H9 (cell line): Measurements from ENCODE around the gene UST. TPM values are rescaled to one million over a fixed set of nuclear protein-coding genes. Genes with fewer than 3 reads are reported as not detected.

ENCODE experiments used
- DNase-seq: peaks from one replicate; pipeline ENCODE4 v3.0.0-alpha.2; 2017
- H2AFZ ChIP-seq: one replicate; pipeline ENCODE4 v1.6.1; 2013; ENCODE audit warnings: mild to moderate bottlenecking, low read length, control low read depth, moderate library complexity
- H2AK5ac ChIP-seq: 2 replicates; pipeline ENCODE4 v1.6.1; 2013; ENCODE audit warnings: low read length, control low read depth, mixed read lengths; ENCODE audit not compliant: insufficient read length
- H2BK120ac ChIP-seq: one replicate; pipeline ENCODE4 v1.6.1; 2013; ENCODE audit warnings: low read depth, mild to moderate bottlenecking, low read length, control low read depth, inconsistent platforms; ENCODE audit not compliant: poor library complexity, severe bottlenecking
- H2BK12ac ChIP-seq: 2 replicates; pipeline ENCODE4 v1.6.1; 2013; ENCODE audit warnings: low read length, control low read depth, mixed read lengths, low read depth; ENCODE audit not compliant: insufficient read length
- H2BK15ac ChIP-seq: 2 replicates; pipeline ENCODE4 v1.6.1; 2013; ENCODE audit warnings: low read depth, low read length, control low read depth
- H2BK20ac ChIP-seq: one replicate; pipeline ENCODE4 v1.6.1; 2013; ENCODE audit warnings: low read depth, mild to moderate bottlenecking, low read length, control low read depth, inconsistent platforms; ENCODE audit not compliant: poor library complexity, severe bottlenecking
- H2BK5ac ChIP-seq: 2 replicates; pipeline ENCODE4 v1.6.1; 2013; ENCODE audit warnings: low read length, control low read depth, mixed read lengths; ENCODE audit not compliant: insufficient read length
- H3K14ac ChIP-seq: 2 replicates; pipeline ENCODE4 v1.6.1; 2013; ENCODE audit warnings: low read length, control low read depth; ENCODE audit not compliant: insufficient read depth
- H3K18ac ChIP-seq: 2 replicates; pipeline ENCODE4 v1.6.1; 2013; ENCODE audit warnings: low read depth, mild to moderate bottlenecking, mixed read lengths, low read length, control low read depth; ENCODE audit not compliant: insufficient read length
- H3K23ac ChIP-seq: 2 replicates; pipeline ENCODE4 v1.6.1; 2013; ENCODE audit warnings: low read length, control low read depth, mixed read lengths, low read depth; ENCODE audit not compliant: insufficient read length
- H3K23me2 ChIP-seq: 2 replicates; pipeline ENCODE4 v1.6.1; 2013; ENCODE audit warnings: low read depth, mild to moderate bottlenecking, mixed read lengths, low read length, control low read depth; ENCODE audit not compliant: insufficient read length, poor library complexity, severe bottlenecking
- H3K27ac ChIP-seq: 2 replicates; pipeline ENCODE4 v1.5.1; 2013; ENCODE audit warnings: low read length, control low read depth, mixed read lengths, low read depth; ENCODE audit not compliant: insufficient read length
- H3K27me3 ChIP-seq: 2 replicates; pipeline ENCODE4 v1.6.1; 2013; ENCODE audit warnings: low read length, control low read depth, inconsistent platforms; ENCODE audit not compliant: insufficient read depth
- H3K4ac ChIP-seq: 2 replicates; pipeline ENCODE4 v1.6.1; 2013; ENCODE audit warnings: low read depth, mild to moderate bottlenecking, control low read depth, inconsistent platforms, low read length, moderate library complexity
- H3K4me1 ChIP-seq: 2 replicates; pipeline ENCODE4 v1.6.1; 2013; ENCODE audit warnings: low read length, control low read depth, inconsistent platforms; ENCODE audit not compliant: insufficient read depth
- H3K4me2 ChIP-seq: 2 replicates; pipeline ENCODE4 v1.6.1; 2013; ENCODE audit warnings: low read length, control low read depth, mixed read lengths; ENCODE audit not compliant: insufficient read length, insufficient read depth
- H3K56ac ChIP-seq: 2 replicates; pipeline ENCODE4 v1.6.1; 2013; ENCODE audit warnings: low read depth, mild to moderate bottlenecking, mixed read lengths, low read length, control low read depth; ENCODE audit not compliant: insufficient read length
- H3K79me1 ChIP-seq: 2 replicates; pipeline ENCODE4 v1.6.1; 2013; ENCODE audit warnings: low read depth, mild to moderate bottlenecking, moderate library complexity, low read length, control low read depth, inconsistent platforms; ENCODE audit not compliant: insufficient read depth, poor library complexity, severe bottlenecking
- H3K79me2 ChIP-seq: 2 replicates; pipeline ENCODE4 v1.6.1; 2013; ENCODE audit warnings: low read length, control low read depth, inconsistent platforms; ENCODE audit not compliant: insufficient read depth
- H3K9ac ChIP-seq: 2 replicates; pipeline ENCODE4 v1.6.1; 2013; ENCODE audit warnings: low read length, control low read depth, mixed read lengths; ENCODE audit not compliant: insufficient read length; ENCODE audit errors: extremely low read depth
- H3K9me3 ChIP-seq: one replicate; pipeline ENCODE4 v1.6.1; 2013; ENCODE audit warnings: low read depth, low read length, inconsistent platforms; ENCODE audit not compliant: control insufficient read depth
- H3T11ph ChIP-seq: one replicate; pipeline ENCODE4 v1.6.1; 2013; ENCODE audit warnings: mild to moderate bottlenecking, low read length, control low read depth, inconsistent platforms
- H4K20me1 ChIP-seq: one replicate; pipeline ENCODE4 v1.6.1; 2013; ENCODE audit not compliant: control insufficient read depth, insufficient read length, insufficient read depth
- H4K5ac ChIP-seq: 2 replicates; pipeline ENCODE4 v1.6.1; 2013; ENCODE audit warnings: low read depth, mild to moderate bottlenecking, mixed read lengths, low read length, control low read depth; ENCODE audit not compliant: insufficient read length
- H4K8ac ChIP-seq: replicated peaks from 2 replicates; pipeline ENCODE4 v1.6.1; 2013; ENCODE audit warnings: low read length, control low read depth, mixed read lengths, low read depth; ENCODE audit not compliant: insufficient read length
- H4K91ac ChIP-seq: 2 replicates; pipeline ENCODE4 v1.6.1; 2013; ENCODE audit warnings: low read depth, mild to moderate bottlenecking, moderate library complexity, mixed read lengths, low read length, control low read depth; ENCODE audit not compliant: insufficient read length
- H3K27ac Mint-ChIP-seq, 3 experiments: 2 replicates in 2 of 3; 3 replicates in 1 of 3; pipeline ENCODE4 v1.8.0; 2020 to 2021; ENCODE audit warnings: mixed read lengths in 3 of 3, mild to moderate bottlenecking in 1 of 3, moderate library complexity in 1 of 3
- H3K27me3 Mint-ChIP-seq: 2 replicates; pipeline ENCODE4 v1.8.0; 2021; ENCODE audit warnings: low read depth, mild to moderate bottlenecking, moderate library complexity, mixed read lengths
- H3K36me3 Mint-ChIP-seq, 3 experiments: 2 replicates in 2 of 3; 3 replicates in 1 of 3; pipeline ENCODE4 v1.8.0; 2020 to 2021; ENCODE audit warnings: low read depth in 3 of 3, mixed read lengths in 3 of 3; ENCODE audit not compliant: insufficient read depth in 1 of 3
- H3K4me1 Mint-ChIP-seq, 2 experiments: 2 replicates each; pipeline ENCODE4 v1.8.0; 2020; ENCODE audit warnings: mixed read lengths in 2 of 2
- H3K4me3 Mint-ChIP-seq, 2 experiments: 2 replicates in 1 of 2; 3 replicates in 1 of 2; pipeline ENCODE4 v1.8.0; 2020 to 2021; ENCODE audit warnings: mild to moderate bottlenecking in 2 of 2, mixed read lengths in 2 of 2, moderate library complexity in 1 of 2
- H3K9me3 Mint-ChIP-seq, 2 experiments: 2 replicates in 1 of 2; 3 replicates in 1 of 2; pipeline ENCODE4 v1.8.0; 2020; ENCODE audit warnings: mild to moderate bottlenecking in 2 of 2, mixed read lengths in 2 of 2, moderate library complexity in 1 of 2
- WGBS: extraction: QIAGEN DNeasy Blood & Tissue Kit; methylation state at CpG from one replicate; pipeline ENCODE4 v1.1.7; 2013; ENCODE audit warnings: missing lambda C conversion rate, low lambda C conversion rate, mixed read lengths; ENCODE audit not compliant: insufficient read length; ENCODE audit errors: extremely low coverage; 5-methylcytosine and 5-hydroxymethylcytosine counted together
- total RNA-seq: library from RNA; stranded (reverse); gene quantifications from 2 replicates; pipeline ENCODE4 v1.2.1, GENCODE V29; 2021
- TF ChIP-seq, protein P1 (sequence below): fragments of 200-600 bp; sonication (generic); conservative IDR thresholded peaks from 3 replicates; pipeline ENCODE4 v1.8.0; 2021; ENCODE audit warnings: antibody characterized with exemption, mild to moderate bottlenecking

Gene UST
- total RNA-seq, 1 experiment from 2014 or later, result 14.4 TPM

DNA sequence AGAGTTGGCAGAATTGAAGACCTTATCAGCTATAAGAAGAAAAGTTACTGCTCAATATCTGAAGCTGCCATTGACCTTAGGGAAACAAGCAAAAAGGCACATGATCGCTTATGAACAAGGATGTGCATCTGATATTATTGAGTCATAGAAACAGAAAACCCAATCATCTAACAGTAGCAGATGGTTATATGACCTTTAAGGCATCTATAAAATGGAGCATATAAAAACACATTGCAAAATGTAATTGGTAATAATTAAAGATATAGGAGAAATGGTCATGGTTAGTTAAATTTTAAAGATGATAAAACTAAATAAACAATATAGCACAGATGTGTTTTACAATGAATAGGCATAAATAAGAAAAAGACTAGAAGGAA, 310.6 kb downstream of the UST start:
- Mint-ChIP-seq H3K27me3 (no peaks in the 10 kb centered on the region), H3K36me3 (no peaks in the 10 kb centered on the region; a peak in 2 of 7 replicates), H3K4me1 (peaks cover 13 to 15% of the 10 kb centered on the region in 2 experiments), H3K27ac (no peak overlapping the region), H3K4me3 (no peak overlapping the region), H3K9me3 (no peaks in the 10 kb centered on the region)
- H2BK12ac ChIP-seq, result no peak overlapping the region
- H3K27me3 ChIP-seq, result no peaks in the 10 kb centered on the region
- H3K79me2 ChIP-seq, result no peaks in the 10 kb centered on the region
- no peak overlapping the region for H2BK5ac ChIP-seq
- no peak for DNase-seq
- no peak overlapping the region for H3T11ph ChIP-seq
- H4K8ac ChIP-seq, result no peak overlapping the region
- H3K18ac ChIP-seq, result no peak overlapping the region
- H3K79me1 ChIP-seq, result no peaks in the 10 kb centered on the region
- no peak overlapping the region for H3K56ac ChIP-seq
- no peak overlapping the region for H2BK120ac ChIP-seq
- TF ChIP-seq, protein P1, sequence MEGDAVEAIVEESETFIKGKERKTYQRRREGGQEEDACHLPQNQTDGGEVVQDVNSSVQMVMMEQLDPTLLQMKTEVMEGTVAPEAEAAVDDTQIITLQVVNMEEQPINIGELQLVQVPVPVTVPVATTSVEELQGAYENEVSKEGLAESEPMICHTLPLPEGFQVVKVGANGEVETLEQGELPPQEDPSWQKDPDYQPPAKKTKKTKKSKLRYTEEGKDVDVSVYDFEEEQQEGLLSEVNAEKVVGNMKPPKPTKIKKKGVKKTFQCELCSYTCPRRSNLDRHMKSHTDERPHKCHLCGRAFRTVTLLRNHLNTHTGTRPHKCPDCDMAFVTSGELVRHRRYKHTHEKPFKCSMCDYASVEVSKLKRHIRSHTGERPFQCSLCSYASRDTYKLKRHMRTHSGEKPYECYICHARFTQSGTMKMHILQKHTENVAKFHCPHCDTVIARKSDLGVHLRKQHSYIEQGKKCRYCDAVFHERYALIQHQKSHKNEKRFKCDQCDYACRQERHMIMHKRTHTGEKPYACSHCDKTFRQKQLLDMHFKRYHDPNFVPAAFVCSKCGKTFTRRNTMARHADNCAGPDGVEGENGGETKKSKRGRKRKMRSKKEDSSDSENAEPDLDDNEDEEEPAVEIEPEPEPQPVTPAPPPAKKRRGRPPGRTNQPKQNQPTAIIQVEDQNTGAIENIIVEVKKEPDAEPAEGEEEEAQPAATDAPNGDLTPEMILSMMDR, result no peak
- H2AFZ ChIP-seq, result no peak overlapping the region
- no peaks in the 10 kb centered on the region for H3K9me3 ChIP-seq
- no peaks in the 10 kb centered on the region for H3K4me1 ChIP-seq
- no peak overlapping the region for H3K27ac ChIP-seq
- H3K14ac ChIP-seq, result no peak overlapping the region
- H2BK15ac ChIP-seq, result no peak overlapping the region
- no peaks in the 10 kb centered on the region for H3K23me2 ChIP-seq
- H3K23ac ChIP-seq, result no peak overlapping the region
- no peak overlapping the region for H2BK20ac ChIP-seq
- H2AK5ac ChIP-seq, result no peak overlapping the region
- H4K5ac ChIP-seq, result no peak overlapping the region
- no peak overlapping the region for H3K4me2 ChIP-seq
- no peak overlapping the region for H3K9ac ChIP-seq
- no peak overlapping the region for H4K91ac ChIP-seq
- no CpG with 5 or more reads among the region's 1 CpG for WGBS
- H3K4ac ChIP-seq, result no peak overlapping the region
- no peaks in the 10 kb centered on the region for H4K20me1 ChIP-seq
